ENCODE data around the gene MYH7.
"Not testable (repeated sequence)": the region's sequence is repeated elsewhere in the genome, so short reads cannot be mapped to it uniquely, and the experiment has no call there.

The MYH7 gene

DNA sequence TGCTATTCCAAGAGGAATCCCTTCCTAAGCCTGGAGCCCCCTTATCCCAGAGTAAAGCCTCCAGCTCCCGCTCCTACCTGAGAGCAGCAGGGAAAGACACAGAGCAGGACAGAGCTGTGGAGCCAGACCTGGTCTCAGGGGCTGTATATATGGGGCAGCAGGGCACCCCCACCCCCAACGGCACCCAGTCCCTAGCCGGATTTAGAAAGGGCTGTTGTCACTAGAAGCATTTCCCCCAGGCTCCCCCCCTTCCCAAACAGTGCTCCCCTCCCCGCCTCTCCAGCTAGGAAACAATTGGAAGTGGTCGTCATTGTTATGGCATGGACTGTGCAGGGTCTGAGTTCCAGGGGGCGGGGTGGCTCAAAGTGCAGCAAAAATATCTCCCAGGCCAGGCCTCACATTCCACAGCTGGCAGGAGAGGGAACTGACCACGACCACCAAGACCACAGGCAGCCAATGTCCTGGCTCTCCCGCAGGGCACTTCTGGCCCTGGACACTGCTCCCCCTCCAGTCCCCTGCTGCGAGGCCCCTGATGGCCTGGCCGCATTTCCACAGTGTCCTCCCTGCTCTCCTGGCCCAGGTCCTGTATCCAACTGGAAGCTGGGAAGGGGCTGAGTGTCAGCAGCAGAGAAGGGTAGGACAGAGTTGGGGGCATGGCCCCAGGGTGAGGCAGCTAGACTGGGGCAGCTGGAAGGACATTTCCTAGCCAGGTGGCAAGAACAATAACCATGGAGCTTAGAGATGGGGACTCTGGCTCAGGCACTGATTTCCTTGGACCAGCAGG is at the start of gene MYH7:
TSS of gene MYH7 (minus strand) at position 118 of the 784 bp plus-strand sequence. CDS start 1,928 bp downstream, outside the sequence.
- no peak for DNase-seq

DNA sequence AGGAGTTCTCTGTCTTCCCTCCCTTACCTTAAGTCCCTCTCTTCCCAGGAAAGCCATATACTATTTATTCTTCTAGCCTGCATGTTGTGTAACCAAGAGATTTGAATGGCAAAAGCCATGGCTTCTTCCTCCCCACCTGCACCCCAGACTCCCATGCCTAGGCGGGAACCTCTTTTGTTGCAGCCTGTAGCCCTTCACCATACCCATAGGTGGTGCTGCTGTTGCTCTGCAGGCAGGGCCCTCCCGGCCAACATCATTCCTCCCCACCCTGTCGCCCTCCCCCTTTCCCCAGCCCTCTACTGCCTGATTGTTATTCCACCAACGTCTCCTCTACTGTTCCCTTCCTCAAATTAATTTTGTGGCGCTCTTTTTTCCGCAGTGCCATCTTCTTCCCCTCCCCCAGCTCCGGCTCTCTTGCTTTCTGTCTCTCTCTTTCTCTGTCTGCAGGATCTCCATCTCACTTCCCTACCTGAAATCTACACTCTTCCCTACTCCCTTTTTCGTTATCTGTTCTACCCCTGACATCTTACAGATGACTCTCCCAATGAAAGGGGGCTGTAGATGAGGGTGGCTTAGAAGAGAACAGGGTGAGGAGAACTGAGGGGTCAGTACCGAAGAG is 47.9 kb upstream of the MYH7 start:
- DNase-seq = no peak

DNA sequence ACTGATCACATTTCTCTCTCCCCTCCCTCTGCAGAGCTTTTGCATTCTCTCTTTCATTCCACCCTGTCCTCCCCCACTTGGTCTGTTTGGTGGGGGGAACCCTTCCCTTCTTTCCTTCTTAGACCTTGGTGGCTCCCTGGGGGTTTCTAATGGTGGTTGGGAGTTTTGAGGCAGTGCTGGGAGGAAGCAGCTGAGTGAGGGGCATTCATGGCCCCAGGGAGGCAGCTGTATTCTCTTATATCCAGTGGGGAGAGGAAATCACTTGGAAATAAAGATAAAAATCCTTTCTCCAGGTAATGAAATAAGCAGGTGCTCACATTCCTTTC is 47.3 kb upstream of the MYH7 start:
- no peak for DNase-seq

DNA sequence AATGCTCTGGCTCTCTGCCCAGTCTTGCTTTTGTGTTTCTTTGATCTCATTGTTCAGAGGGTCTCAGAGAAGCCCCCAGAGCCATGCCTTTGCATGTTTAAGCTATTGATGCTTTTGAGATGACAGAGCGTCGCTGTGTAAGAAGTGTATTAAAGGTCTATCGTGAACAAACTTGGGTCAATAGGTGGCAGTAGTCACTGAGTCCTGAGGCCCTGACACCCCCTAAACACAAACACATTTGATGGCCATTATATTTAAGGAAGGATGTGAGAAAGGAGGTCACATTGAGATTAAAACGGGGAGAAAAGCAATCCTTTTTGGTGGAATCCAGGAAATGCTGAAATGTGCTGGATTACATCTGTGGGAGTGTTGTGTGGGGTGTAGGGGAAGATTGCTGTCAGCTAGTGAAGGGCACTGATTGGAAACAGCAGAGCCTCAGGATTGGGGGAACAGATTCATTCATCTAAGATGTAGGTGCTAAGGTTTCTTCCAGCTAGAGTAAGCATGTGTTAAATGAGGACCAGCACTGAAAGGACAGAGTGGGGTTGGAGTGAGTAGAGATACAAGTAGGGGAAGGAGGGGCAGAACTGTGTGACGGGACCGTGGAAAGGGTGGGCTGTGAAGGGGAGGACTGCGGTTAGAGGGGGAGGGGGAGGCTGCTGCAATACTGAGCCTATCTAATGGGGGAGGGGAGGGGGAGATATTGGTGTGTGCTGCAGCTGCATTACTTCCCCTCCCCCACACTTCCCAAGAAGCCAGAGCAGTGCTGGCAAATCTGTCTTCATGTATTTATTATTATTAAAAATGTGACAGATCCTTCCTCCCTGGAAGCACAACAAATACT is 46.7 kb upstream of the MYH7 start:
- no peak for DNase-seq

DNA sequence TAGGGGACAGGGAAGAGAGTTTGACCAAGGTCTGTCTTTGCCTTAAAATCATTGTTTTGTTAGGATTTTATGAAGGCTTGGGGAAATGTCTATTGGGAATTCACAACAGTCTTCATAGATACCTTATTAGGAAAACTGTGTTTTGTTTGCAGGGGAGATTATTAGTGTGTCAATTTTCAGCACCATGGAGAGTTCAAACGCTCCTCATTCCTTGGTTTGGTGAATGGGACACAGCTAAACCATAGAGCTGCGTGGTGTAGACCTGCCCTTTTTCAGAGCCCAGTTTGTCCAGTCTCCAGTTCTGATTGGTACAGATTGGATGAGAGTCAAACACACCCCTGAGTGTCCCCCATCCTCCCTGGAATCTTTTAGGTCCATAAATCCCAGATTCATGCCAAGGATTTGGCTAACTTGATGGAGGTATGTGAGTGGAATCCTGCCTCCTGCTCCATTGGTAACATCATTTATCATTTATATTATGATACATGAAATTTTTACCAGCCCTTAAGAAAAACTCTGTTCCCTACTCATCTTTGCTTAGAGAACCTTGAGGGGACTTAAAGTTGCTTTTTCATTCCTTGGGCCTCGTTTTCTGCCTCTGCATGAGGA is 46.0 kb upstream of the MYH7 start:
- no peak for DNase-seq

DNA sequence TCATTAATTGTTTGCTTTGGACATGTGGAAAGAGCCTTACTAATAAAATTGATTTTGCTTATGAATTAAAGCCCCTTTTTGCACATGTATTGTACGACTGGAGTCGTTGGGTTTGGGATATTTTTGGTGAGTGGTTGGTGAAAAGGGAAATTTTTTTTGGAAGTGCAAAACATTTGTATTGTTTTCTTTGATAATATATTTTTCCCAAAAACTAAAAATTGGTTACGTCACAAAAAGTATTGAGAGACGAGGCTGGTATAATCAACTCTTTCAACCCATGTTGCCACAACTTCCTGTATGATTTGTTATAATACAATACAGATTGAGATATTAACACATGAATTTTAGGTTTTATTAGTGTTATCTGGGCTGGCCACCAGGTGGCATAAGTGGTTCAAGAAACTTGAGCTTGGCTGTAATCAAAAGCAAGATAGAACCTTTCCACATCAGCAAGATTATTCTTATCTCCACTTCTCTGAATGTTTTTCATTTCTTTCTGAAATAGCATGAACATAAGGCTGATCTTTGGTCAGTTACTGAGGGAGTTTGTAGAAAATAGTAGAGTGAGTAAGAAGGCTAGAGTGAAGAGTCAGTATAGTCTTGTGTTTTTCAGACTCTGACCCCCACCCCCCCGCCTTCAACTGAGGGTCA is 42.8 kb upstream of the MYH7 start:
- DNase-seq = peak; percentile 79

DNA sequence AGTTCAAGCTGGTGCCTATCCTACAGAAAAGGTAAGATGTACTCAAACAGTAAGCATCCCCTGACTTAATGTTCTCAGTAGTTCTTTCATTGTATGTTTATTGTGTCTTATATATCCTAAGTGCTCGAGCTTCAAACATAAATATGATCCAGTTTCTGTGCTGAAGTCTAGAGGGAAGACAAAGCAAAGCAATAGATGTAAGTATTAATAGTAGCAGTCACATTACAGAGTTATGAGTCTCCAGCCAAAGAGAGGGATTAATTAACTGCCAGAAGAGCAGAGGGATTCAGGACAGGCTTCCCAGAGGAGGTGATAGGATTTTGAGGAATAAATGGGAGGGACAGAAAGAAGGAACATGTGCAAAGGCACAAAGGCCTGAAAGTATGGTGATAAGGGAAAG is 35.5 kb upstream of the MYH7 start:
- no peak for DNase-seq

DNA sequence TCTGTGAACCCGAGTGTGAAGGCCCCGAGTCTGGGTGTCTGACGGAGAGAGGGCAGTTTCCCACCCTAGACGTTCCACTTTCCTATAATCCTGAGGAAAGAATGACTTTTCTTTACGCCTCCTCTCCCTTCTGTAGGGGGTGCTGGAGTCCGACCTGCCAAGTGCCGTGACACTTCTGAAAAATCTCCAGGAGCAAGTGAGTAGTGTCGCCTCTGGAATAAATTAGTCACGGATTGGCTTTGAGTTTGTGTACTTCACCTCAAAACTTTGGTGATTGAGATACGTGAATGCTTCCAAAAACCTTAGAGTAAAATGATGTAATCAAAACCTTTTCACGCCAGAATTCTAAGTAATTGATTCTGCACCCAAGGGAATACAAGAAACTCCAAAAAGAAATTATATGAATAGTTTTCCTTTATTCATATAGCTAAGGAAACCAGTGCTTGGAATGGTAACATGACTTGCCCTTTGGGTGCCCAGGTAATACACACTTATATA is 34.5 kb upstream of the MYH7 start:
- no peak for DNase-seq

DNA sequence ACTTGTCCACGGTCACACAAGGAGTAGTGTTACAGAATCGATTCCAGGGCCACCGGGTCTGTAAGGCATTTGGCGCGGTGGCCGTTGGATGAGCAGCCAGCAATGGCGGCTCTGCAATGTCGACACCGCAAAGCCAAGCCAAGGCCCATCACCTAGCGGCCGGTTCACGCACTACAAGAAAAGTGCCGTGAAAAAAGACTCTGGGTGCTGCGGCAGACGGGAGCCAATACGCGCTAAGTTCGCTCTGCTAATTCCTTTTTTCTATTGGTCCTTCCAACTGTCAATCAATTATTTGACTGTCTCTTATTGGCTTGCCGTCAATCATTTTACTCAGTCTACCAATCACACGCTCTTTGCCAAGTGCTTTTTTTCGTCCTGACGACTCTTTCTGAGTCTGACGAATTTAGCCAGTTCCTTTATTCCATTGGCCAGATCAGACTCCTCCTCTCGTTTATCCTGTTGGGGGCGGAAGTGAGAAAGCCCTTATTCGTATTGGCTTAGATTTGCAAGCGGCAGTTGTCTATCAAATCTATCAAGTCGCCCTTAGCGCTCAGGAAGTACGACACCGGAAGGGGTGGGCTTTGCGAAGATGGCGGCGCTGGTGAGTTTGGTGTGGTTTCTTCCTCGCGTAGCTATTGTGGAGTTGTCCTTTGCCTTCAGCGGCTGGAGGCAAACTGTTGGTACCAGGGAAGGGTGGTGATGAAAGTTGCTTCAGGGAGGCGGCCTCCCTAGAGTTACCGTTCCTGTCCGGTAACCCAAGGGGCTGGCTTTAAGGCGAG is 33.9 kb upstream of the MYH7 start, which contains the start of gene NGDN:
TSS of gene NGDN (plus strand) at position 577 of the 779 bp plus-strand sequence. CDS start at position 590, 13 bp downstream.
- DNase-seq = peak; percentile 90

DNA sequence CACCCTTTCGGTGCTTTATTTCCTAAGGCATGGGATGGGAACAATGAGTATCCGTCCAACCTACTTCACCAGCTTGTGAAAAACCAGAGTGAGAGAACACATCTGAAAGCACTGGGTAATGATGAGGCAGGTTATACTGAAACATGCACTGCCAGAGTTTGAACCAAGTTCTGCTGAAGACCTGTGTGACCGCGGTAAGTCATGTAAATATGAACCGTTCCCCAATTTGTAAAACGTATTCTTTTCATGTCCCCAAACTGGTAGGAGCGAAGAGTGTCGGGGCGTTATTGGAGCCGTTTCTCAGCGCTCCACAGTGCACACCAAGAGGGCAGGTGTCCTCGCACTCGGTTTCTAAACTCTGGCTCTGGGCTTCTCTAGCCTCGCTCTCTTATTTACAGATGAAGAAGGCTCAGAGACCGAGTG is 33.3 kb upstream of the MYH7 start:
- no peak for DNase-seq

DNA sequence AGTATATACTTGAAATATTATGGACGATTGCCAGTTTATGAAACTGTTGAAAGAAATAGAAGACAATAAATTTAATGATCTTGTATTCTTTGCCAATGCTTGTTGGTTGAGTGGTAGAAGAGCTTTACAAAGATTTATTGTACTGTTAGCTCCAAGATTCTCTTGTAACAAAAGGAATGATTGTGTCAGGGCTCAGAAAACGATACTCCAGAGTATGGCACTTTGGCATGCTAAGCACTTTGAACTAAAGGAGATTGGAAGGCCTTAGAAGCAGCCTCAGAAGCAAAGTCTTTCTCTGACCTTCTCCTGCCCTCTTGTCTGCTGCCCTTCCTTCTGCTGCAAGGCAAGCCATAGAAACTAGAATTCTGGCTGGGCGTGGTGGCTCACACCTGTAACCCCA is 29.8 kb upstream of the MYH7 start:
- no peak for DNase-seq

DNA sequence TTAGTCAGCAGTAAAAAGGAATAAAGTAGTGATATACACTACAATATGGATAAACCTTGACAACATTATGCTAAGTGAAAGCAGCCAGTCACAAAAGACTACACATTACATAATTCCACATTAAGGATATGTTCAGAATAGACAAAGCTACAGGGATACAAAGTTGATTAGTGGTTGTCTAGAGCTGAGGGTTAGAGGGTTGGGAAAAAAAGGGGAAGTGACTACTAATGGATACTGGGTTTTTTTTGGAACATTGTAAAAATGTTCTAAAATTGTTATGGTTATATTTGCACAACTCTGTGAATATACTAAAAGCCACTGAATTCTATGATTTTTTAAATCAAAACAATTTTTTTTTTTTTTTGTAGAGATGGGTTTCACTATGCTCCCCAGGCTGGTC is 29.2 kb upstream of the MYH7 start:
- no peak for DNase-seq

DNA sequence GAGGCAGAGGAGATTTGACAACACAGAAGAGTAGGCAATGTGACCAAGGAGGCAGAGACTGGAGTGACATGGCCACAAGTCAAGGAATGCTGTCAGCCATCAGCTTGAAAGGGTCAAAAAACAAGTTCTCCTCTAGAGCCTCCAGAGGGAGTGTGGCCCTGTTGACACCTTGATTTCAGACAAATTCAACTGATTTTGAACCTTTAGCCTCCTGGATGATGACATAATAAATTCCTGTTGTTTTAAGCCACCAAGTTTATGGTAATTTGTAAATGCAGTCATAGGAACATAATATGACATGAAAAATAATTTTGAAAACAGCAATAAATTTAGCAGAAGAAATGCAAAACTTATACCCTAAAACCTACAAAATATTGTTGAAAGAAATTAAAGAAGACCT is 25.5 kb upstream of the MYH7 start:
- DNase-seq = no peak

DNA sequence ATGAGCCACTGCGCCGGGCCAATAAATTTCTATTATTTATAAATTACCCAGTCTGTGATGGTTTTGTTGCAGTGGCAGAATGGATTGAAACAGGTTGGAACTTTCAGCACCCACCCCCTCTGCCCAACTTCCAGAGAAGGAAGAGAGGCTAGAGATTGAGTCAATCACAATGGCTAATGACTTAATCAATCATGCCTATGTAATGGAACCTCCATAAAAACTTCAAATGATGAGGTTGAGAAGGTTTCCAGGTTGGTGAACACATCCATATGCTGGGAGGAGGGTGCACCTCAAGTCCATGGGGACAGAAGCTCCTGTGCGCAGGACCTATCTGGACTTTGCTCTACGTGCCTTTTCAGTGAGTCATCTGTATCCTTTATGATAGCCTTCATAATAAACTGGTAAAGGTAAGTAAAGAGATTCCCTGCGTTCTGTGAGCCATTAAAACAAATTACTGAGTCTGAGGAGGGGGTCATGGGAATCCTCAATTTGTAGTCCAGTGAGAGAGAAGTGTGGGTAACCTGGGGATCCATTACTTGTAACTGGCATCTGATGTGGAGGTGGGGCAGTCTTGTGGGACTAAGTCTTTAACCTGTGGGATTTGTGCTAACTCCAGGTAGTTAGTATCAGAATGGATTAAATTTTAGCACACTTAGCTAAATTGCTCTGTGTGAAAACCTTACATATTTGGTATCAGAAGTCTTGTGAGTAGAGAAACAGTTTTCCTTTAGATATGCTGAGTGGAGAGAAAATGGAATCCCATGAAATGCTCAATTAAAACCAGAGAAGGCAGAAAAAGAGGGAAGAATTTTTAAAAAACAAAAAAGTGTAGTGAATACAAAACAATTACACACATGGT is 22.4 kb upstream of the MYH7 start:
- DNase-seq = no peak

DNA sequence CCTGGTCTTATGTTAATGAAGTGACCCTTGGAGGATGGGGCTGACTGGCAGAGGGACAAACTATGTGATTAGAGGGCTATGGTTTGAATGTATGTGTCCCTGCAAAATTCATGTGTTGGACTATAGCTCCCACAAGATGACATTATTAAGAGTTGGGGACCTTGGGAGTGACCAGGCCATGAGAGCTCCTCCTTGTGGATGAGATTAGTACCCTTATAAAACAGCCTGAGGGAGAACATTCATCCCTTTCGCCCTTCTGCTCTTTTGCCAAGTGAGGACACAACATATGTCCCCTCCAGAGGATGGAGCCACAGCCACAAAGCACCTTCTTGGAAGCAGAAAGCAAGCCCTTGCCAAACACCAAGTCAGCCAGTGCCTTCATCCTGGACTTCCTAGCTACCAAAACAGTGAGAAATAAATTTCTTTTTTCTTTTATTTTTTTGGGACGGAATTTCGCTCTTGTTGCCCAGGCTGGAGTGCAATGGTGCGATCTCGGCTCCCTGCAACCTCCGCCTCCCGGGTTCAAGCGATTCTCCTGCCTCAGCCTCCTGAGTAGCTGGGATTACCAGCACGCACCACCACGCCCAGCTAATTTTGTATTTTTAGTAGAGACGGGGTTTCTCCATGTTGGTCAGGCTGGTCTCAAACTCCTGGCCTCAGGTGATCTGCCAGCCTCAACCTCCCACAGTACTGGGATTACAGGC is 21.6 kb upstream of the MYH7 start:
- DNase-seq = not testable (repeated sequence)

DNA sequence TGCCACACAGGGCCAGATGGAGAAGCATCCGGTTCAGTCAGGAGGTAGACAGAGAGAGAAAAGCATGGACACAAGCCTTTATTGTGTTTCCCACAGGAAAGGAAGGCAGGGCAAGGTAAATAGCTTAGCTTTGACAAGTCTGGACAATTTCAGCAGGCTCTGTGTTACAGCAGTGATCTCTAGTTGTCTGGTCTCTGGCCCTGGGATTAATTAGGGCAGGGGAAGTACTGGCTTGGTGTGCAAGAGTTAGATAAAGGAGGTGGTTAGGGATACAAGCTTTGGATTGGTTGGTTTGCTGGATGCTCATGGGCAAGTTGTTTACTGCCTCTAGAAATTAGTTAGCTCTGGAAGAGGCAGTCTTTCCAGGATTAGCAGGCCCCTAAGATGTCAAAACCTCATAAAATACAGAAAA is 19.0 kb upstream of the MYH7 start:
- no peak for DNase-seq

DNA sequence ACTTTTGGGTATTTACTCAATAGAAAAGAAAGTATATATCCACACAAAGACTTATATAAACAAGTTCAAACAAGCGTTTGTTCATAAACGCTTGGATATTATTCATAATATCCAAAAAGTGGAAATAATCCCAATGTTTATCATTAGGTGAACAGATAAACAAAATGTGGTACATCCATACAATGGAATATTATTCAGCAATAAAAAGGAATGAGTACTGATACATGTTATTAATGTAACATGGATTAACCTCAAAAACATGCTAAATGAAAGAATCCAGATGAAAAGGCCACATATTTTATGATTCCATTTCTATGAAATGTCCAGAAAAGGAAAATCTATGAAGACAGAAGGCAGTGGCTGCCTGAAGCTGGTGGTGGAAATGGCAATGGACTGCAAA is 16.8 kb upstream of the MYH7 start:
- DNase-seq = no peak

DNA sequence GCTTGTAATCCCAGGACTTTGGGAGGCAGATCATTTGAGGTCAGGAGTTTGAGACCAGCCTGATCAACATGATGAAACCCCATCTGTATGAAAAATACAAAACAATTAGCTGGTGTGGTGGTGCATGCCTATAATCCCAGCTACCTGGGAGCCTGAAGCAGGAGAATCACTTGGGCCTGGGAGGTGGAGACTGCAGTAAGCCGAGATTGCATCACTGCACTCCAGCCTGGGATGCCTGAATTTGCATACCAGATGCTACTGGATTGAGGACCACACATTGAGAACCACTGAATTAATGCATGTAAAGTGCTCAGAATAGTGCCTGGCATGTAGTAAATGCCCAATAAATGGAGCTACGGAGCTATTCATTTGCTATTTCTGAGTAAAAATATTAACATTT is 14.9 kb upstream of the MYH7 start:
- no peak for DNase-seq

DNA sequence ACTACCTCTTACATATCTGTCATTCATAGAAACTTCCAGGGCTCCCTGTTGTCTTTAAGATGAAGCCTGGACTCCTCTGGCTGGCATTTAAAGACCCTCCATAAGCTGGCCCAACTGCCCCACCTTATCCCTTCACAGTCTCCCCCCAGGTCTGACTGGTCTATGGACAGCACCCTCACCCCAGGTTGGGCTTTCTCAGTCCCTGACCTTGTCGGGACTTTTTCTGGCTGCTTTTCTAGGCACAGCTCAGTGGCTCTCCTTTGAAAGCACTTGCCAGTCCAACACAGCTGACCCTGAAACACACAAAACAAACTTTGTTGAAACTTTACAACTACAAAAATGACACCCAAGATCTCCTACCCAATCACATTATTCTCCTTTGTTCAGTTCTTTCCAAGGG is 13.9 kb upstream of the MYH7 start:
- DNase-seq = no peak

All from CD4-positive, alpha-beta T cell treated with Interleukin-6 for 4 hours (primary cell).